HUES64 (cell line): ENCODE results near the gene UBA6.

ENCODE experiments used
- H3K27ac ChIP-seq: 2 replicates; pipeline ENCODE4 v1.7.0; 2013; ENCODE audit warnings: low read depth, low read length, inconsistent platforms
- H3K27me3 ChIP-seq: 2 replicates; pipeline ENCODE4 v1.6.1; 2013; ENCODE audit warnings: mild to moderate bottlenecking, low read length; ENCODE audit not compliant: insufficient read depth
- H3K36me3 ChIP-seq: 2 replicates; pipeline ENCODE4 v1.6.1; 2013; ENCODE audit warnings: mild to moderate bottlenecking, low read length; ENCODE audit not compliant: insufficient read depth
- H3K4me1 ChIP-seq: 2 replicates; pipeline ENCODE4 v1.6.1; 2013; ENCODE audit warnings: mild to moderate bottlenecking, low read length, moderate library complexity; ENCODE audit not compliant: insufficient read depth
- H3K4me3 ChIP-seq: 2 replicates; pipeline ENCODE4 v1.5.1; 2013; ENCODE audit warnings: mild to moderate bottlenecking, low read length, moderate library complexity
- H3K9ac ChIP-seq: 2 replicates; pipeline ENCODE4 v1.6.1; 2013; ENCODE audit warnings: mild to moderate bottlenecking, low read depth, low read length
- H3K9me3 ChIP-seq: 2 replicates; pipeline ENCODE4 v1.6.1; 2013; ENCODE audit warnings: low read depth, low read length; ENCODE audit not compliant: insufficient read depth
- WGBS: fragments of 150-250, 120-280 bp; methylation state at CpG from one replicate; pipeline ENCODE4 v1.1.7; 2013; ENCODE audit warnings: missing lambda C conversion rate; 5-methylcytosine and 5-hydroxymethylcytosine counted together

The UBA6 gene

GRCh38 chr4:67608027-67608426 is 92.9 kb downstream of the UBA6 start:
- Histone ChIP-seq H3K4me1 (no peaks in the 10 kb centered on the region), H3K36me3 (no peaks in the 10 kb centered on the region), H3K9me3 (0 out of 2 replicates have a peak, but pooled peaks cover 3% of the 10 kb centered on the region), H3K4me3 (no peak overlapping the region), H3K27ac (no peak overlapping the region), H3K27me3 (no peaks in the 10 kb centered on the region), H3K9ac (no peak overlapping the region)
- WGBS, result 96% methylated on average over 3 of the region's 4 CpGs

- Histone ChIP-seq H3K4me3 (no peak overlapping the region), H3K27ac (no peak overlapping the region), H3K4me1 (no peaks in the 10 kb centered on the region), H3K36me3 (no peaks in the 10 kb centered on the region), H3K27me3 (no peaks in the 10 kb centered on the region), H3K9me3 (no peaks in the 10 kb centered on the region), H3K9ac (no peak overlapping the region)
- WGBS, result 94% methylated on average over 3 of the region's 3 CpGs
These were observed 96.2 kb downstream of the UBA6 start for GRCh38 chr4:67604749-67605148.

GRCh38 chr4:67604029-67604381 is 97.0 kb downstream of the UBA6 start:
- no peak overlapping the region for H3K9ac ChIP-seq
- no peak overlapping the region for H3K27ac ChIP-seq
- H3K4me1 ChIP-seq, result no peaks in the 10 kb centered on the region
- H3K9me3 ChIP-seq, result no peaks in the 10 kb centered on the region
- no peaks in the 10 kb centered on the region for H3K36me3 ChIP-seq
- WGBS, result 93% methylated on average over 2 of the region's 2 CpGs
- no peaks in the 10 kb centered on the region for H3K27me3 ChIP-seq
- no peak overlapping the region for H3K4me3 ChIP-seq

GRCh38 chr4:67603310-67604028 is 97.5 kb downstream of the UBA6 start:
- WGBS, result 95% methylated on average over 2 of the region's 2 CpGs
- no peaks in the 10 kb centered on the region for H3K36me3 ChIP-seq

DNA sequence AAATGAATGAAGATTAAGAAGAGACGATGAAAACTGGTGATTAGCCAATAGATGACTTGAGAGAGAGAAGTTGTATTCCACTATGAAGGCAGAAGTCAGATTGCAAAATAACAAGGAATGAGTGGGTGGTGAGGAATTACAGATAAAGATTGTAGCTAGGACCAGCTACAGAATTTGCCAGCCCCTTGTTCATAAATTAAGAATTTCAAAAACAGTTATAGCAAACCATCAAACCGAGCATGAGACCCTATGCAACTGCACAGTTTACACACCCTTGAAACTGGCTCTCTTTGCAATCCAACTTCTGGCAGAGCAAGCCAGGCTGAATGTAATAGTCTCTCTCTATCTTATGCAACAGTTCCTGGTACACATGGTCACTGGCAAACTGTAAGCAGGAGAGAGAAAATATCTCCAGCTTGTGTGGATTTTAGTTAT is 107.2 kb downstream of the UBA6 start:
- Histone ChIP-seq H3K4me3 (no peak overlapping the region), H3K9me3 (peaks cover 15% of the 10 kb centered on the region), H3K4me1 (no peaks in the 10 kb centered on the region), H3K27me3 (no peaks in the 10 kb centered on the region), H3K27ac (no peak overlapping the region), H3K36me3 (no peaks in the 10 kb centered on the region), H3K9ac (no peak overlapping the region)
- 90% methylated on average over 2 of the region's 2 CpGs for WGBS

More at GRCh38 chr4:67603310-67604028, 97.5 kb downstream of the UBA6 start:
- Histone ChIP-seq H3K9ac (no peak overlapping the region), H3K4me3 (no peak overlapping the region), H3K4me1 (no peaks in the 10 kb centered on the region), H3K27ac (no peak overlapping the region), H3K9me3 (no peaks in the 10 kb centered on the region), H3K27me3 (no peaks in the 10 kb centered on the region)

- WGBS, result 92% methylated on average over 3 of the region's 3 CpGs
These were observed 113.8 kb downstream of the UBA6 start for GRCh38 chr4:67587156-67587555.

DNA sequence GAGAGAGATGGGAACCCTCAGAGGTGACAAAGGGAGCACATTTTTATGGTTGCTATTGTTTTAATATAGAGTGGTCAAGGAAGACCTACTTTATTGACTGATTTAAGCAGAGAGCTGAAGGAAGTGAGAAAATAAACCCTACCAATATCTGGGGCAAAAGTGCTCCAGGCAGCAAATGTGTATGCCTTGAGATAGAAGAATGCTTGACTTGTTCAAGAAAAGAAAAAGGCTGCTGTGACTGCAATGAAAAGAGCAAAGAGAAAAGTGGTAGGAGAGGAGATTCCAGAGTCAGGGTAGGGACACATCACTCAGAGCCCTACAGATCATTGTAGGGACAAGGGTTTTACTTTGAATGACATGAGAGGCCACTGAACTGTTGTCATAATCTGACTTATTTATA is 116.5 kb downstream of the UBA6 start:
- Histone ChIP-seq H3K27me3 (no peaks in the 10 kb centered on the region), H3K9ac (no peak overlapping the region), H3K9me3 (no peaks in the 10 kb centered on the region), H3K36me3 (no peaks in the 10 kb centered on the region), H3K4me3 (no peak overlapping the region), H3K27ac (no peak overlapping the region), H3K4me1 (no peaks in the 10 kb centered on the region)

More at GRCh38 chr4:67587156-67587555, 113.8 kb downstream of the UBA6 start:
- no peak overlapping the region for H3K4me3 ChIP-seq
- no peak overlapping the region for H3K9ac ChIP-seq
- no peaks in the 10 kb centered on the region for H3K27me3 ChIP-seq
- no peaks in the 10 kb centered on the region for H3K9me3 ChIP-seq
- no peaks in the 10 kb centered on the region for H3K36me3 ChIP-seq
- H3K27ac ChIP-seq, result no peak overlapping the region
- H3K4me1 ChIP-seq, result no peaks in the 10 kb centered on the region

GRCh38 chr4:67581913-67582312 is 119.0 kb downstream of the UBA6 start:
- 100% methylated on average over 1 of the region's 2 CpGs for WGBS
- H3K27ac ChIP-seq, result no peak overlapping the region
- H3K36me3 ChIP-seq, result no peaks in the 10 kb centered on the region
- no peaks in the 10 kb centered on the region for H3K27me3 ChIP-seq
- no peak overlapping the region for H3K4me3 ChIP-seq
- no peak overlapping the region for H3K9ac ChIP-seq
- no peaks in the 10 kb centered on the region for H3K9me3 ChIP-seq
- H3K4me1 ChIP-seq, result no peaks in the 10 kb centered on the region

DNA sequence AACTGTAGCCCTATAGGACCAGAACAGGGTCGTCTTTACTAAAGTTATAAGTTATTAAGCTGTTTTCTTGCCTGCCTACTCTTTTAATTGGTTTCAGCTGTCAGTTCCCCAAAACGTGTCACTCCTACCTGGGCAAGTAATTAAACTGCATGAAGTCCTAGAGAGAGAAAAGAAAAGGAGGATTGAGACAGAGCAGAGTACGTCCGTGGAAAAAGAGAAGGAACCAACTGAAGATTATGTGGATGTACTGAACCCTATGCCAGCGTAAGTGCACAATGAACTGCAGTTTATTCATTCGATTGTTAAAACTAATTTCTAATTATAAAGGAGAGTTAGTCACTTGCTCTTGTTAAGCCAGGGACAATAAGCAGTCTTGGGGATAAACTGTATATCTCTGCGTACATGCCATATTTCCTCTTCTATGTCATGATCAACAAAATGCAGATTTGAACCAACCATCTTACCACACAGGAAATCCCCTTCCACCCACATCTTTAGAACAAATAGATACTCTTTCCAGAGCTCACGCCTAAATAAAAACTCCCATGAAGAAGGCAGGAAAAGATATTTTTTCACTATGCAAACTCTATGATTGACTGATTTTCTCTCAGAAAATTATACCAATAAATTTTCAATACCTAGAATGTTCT is 119.6 kb downstream of the UBA6 start:
- no peak overlapping the region for H3K27ac ChIP-seq

DNA sequence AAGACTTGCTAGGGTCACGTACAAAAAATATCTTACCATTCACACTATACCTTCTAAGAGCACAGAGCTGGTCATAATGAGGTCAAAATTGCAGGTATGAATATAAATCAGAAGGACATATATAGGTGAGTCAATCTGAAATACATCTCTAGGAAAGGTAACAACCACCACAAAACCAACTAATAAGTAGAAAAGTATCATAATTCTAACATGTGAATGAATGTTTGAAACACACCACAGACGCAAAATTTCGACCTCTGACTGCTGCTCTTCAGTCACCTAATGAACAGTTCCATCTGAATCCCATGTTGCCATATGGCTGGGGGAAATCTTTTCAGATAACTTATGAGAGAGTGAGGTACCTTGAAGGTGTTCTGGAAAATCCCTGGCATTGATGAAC is 120.4 kb downstream of the UBA6 start:
- H3K4me1 ChIP-seq, result peaks cover 4% of the 10 kb centered on the region; the same call in 1 of the 2 replicates
- H3K27ac ChIP-seq, result no peak overlapping the region
- WGBS, result 81% methylated on average over 3 of the region's 3 CpGs
- no peak overlapping the region for H3K4me3 ChIP-seq
- H3K9ac ChIP-seq, result no peak overlapping the region
- no peaks in the 10 kb centered on the region for H3K36me3 ChIP-seq
- no peaks in the 10 kb centered on the region for H3K27me3 ChIP-seq
- H3K9me3 ChIP-seq, result no peaks in the 10 kb centered on the region

More for the DNA sequence above, 119.6 kb downstream of the UBA6 start:
- WGBS, result 89% methylated on average over 8 of the region's 8 CpGs
- Histone ChIP-seq H3K9ac (no peak overlapping the region), H3K4me3 (no peak overlapping the region), H3K36me3 (no peaks in the 10 kb centered on the region), H3K27me3 (no peaks in the 10 kb centered on the region), H3K9me3 (no peaks in the 10 kb centered on the region), H3K4me1 (no peaks in the 10 kb centered on the region)

DNA sequence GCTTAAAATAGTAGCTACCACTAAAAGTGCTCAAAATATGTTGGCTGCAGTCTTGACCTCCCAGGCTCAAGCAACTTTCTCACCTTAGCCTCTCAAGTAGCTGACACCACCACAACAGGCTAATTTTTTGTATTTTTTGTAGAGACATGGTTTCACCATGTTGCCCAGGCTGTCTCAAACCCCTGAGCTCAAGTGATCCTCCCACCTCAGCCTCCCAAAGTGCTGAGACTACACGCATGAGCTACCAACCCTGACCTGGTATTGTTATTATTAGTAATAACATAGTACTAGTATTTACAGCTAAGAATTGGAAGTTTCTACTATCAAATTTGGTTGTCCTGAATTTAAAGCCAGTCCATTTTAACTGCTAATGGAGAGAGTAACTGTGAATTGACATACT is 124.4 kb downstream of the UBA6 start:
- H3K36me3 ChIP-seq, result no peaks in the 10 kb centered on the region
- H3K4me3 ChIP-seq, result no peak overlapping the region
- no peak overlapping the region for H3K27ac ChIP-seq
- no CpG with 5 or more reads among the region's 1 CpG for WGBS
- H3K27me3 ChIP-seq, result no peaks in the 10 kb centered on the region
- no peak overlapping the region for H3K9ac ChIP-seq
- peaks cover 7% of the 10 kb centered on the region; the same call in 1 of the 2 replicates for H3K4me1 ChIP-seq
- no peaks in the 10 kb centered on the region for H3K9me3 ChIP-seq
